PC-3 (cell line): ENCODE measurements around the gene MZT2B.
"Not testable (repeated sequence)": the region's sequence is repeated elsewhere in the genome, so short reads cannot be mapped to it uniquely, and the experiment has no call there.

Experiments
- CTCF ChIP-seq: fragments of 300-600 bp; sonication (generic); conservative IDR thresholded peaks from 2 replicates; pipeline ENCODE4 v1.5.1; 2017; ENCODE audit warnings: antibody characterized with exemption, low read depth, mild to moderate bottlenecking, low read length
- EZH2phosphoT487 ChIP-seq: fragments of 300-600 bp; sonication (generic); IDR thresholded peaks from 2 replicates; pipeline ENCODE4 v1.6.1; 2018; ENCODE audit warnings: mild to moderate bottlenecking, antibody characterized with exemption, low read length, borderline replicate concordance

DNA sequence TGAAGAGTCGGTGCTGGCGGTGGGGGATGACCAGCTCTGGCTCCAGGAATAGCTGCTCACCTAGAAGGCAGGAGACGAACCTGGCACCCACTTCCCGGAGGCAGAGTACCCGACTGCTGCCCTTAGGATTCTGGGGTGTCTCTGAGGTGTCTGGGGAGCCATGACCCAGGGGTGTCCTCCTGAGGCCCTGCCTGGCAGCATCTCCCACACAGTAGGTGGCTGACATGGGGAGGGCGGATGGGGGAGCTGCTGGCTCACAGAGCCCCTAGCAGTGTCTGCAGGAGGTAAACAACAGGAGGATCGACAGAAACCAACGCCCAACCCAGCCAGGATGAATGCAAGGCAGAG lies 27.7 kb upstream of the MZT2B start:
- TF ChIP-seq EZH2phosphoT487, CTCF: not testable (repeated sequence)
